Cardiac fibroblast (primary cell): ENCODE data around the gene STK11.
A peak's percentile ranks its signal among the peaks of the same experiment; 100 is the strongest.

Experiments used
- DNase-seq, 2 donors: peaks; one replicate each; pipeline versions ENCODE4 v3.0.0 to v3.0.0-alpha.2; 2010; ENCODE audit warnings: low read depth in 2 of 2
- H3K4me3 ChIP-seq, 2 donors: replicated peaks in 1 of 2; 1 replicate in 1 of 2; 2 replicates in 1 of 2; pipeline ENCODE4 v1.5.1; 2011; ENCODE audit warnings: low read depth in 2 of 2, low read length in 2 of 2, mild to moderate bottlenecking in 2 of 2, moderate library complexity in 1 of 2
- TF ChIP-seq, protein P1 (sequence below): IDR thresholded peaks from one replicate; pipeline ENCODE4 v1.5.1; 2011; ENCODE audit warnings: low read depth, mild to moderate bottlenecking, low read length, inconsistent platforms

Gene STK11

DNA sequence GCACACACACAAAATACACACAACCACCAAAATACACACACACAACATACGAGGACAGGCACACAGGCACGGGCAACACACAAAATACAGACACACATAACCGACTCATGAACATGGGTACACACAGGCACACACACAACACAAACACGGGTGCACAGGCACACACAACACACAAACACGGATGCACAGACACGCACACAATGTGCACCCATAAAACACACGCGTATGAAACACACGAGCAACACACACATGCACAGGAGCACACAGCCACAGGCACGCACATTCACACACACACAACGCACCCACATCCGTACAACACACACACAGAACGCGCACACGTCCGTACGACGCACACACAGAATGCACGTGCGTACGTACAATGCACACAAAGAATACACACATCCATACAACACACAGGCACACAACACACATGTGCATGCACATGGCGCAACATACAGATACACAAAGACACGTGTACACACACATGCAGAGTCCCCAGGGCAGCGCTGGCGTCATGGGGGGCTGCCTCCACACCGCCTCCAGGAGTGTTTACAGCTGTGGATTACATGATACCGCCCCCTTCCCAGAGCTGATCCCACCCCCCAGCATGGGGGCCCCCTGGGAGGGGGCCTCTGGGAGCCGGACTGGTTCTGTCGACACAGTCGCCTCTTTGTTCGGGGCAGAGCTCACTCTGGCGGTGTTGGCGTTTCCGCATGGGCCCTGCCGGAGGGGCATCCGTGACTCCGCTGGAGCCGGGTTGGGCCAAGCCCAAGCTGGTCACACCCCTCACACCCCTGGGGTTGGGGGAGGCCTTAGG, 34.4 kb upstream of the STK11 start:
- peak overlapping the region; percentile 14 to 90 for H3K4me3 ChIP-seq
- DNase-seq: no peak
- TF ChIP-seq, protein P1, sequence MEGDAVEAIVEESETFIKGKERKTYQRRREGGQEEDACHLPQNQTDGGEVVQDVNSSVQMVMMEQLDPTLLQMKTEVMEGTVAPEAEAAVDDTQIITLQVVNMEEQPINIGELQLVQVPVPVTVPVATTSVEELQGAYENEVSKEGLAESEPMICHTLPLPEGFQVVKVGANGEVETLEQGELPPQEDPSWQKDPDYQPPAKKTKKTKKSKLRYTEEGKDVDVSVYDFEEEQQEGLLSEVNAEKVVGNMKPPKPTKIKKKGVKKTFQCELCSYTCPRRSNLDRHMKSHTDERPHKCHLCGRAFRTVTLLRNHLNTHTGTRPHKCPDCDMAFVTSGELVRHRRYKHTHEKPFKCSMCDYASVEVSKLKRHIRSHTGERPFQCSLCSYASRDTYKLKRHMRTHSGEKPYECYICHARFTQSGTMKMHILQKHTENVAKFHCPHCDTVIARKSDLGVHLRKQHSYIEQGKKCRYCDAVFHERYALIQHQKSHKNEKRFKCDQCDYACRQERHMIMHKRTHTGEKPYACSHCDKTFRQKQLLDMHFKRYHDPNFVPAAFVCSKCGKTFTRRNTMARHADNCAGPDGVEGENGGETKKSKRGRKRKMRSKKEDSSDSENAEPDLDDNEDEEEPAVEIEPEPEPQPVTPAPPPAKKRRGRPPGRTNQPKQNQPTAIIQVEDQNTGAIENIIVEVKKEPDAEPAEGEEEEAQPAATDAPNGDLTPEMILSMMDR: no peak

DNA sequence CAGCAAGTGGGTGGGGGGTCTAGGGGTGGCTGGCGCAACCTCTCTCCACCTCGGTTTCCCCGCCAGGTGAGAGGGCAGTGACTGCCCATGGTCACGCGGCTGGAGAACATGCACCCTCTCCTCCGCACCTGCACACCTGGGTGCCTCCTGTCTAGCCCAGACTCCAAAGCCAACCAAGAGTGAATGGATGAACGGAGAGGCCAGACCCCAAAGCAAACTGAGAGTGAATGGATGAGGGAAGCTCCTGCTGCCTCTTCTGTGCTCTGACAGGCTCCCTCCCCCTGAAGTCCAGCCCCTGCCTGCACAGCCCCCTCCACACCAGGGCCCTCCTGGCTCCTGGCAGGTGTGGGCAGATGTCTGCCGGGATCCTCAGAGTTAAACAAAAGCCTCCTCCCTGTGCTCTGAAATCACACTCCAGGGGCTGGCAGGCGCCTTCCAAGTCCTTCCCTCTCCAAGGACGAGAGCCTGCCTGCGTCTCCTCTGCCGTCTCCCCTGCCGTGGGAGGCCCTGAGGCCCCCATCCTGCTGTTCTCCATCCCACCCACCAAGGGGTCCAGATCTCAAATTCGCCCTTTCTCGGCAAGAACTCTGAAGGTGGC, 33.7 kb upstream of the STK11 start:
- DNase-seq: peak in 1 of 2 donors; percentile 37
- peak overlapping the region; percentile 80 to 90 for H3K4me3 ChIP-seq
- TF ChIP-seq, protein P1: no peak

DNA sequence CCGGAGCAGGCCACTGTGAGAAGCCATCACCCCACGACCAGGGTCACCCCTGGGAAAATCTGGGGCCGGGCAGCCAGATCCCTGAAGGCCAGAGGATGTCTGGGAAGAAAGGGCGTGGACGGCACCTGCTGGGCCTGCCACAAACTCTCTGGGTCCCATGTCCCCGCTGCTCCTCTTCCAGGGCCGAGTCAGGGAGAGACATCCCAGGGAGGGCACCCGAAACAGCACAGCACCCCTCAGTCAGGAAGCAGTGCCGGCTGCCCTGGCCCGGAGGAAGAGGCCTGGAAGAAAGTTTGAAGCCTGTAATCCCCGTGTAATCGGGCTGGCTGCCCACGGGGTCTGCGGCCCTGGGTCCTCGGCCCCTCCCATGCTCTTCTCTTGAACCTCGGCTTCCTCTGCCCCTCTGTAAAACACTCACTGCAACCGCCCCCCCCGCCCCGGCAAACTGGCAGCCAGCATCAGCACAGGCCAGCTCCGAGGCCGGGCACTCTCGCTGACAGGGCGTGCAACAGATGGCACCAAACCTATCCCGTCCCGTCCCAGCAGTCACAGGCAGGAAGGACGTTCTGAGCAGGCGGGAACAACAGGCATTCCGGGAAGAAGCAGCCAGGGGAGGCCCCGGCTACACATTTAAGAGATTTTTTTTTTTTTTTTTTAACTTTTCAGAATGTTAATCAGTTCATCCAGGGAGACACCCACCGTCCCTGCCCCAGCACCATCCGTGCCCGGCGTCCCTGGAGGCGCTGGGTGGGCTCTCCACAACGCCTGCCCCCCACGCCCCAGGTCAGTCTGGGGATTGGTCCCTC, 33.0 kb upstream of the STK11 start:
- H3K4me3 ChIP-seq: peak overlapping the region; percentile 80 to 90
- DNase-seq: peak; percentile 64 to 79
- TF ChIP-seq, protein P1: no peak

DNA sequence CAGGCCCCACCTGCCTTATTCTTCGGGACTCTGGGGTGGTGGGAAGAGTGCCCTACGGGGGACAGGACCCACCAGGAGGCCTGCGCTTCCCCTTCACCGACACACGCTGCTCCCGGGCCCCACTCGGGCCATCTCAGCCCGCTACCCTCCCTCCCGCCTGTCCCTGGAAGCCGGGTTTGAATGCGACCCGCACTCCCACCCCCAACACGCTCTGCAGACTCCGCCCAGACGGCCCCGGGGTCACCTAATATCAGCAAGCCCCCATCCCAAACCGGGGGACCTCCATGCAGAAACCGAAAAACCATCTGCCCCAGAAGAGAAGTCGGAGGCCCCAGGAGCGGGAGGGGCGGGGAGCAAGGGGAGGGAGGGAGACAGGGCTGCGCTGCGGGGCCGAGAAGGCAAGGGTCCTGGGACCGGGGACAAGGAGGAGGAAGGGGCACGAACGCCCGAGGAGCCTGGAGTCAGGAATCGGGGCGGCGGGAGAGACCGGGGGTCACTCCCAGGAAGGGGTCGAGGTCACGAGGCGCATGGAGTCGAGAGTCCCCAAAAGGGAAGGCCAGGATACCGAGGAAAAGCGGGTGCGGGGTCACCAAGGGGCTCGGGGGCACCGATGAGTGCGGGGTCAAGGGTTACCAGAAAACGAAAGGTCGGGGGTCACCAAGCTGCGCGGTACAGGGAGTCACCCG, 32.3 kb upstream of the STK11 start:
- peak overlapping the region; percentile 80 to 90 for H3K4me3 ChIP-seq
- TF ChIP-seq, protein P1: no peak
- no peak for DNase-seq

DNA sequence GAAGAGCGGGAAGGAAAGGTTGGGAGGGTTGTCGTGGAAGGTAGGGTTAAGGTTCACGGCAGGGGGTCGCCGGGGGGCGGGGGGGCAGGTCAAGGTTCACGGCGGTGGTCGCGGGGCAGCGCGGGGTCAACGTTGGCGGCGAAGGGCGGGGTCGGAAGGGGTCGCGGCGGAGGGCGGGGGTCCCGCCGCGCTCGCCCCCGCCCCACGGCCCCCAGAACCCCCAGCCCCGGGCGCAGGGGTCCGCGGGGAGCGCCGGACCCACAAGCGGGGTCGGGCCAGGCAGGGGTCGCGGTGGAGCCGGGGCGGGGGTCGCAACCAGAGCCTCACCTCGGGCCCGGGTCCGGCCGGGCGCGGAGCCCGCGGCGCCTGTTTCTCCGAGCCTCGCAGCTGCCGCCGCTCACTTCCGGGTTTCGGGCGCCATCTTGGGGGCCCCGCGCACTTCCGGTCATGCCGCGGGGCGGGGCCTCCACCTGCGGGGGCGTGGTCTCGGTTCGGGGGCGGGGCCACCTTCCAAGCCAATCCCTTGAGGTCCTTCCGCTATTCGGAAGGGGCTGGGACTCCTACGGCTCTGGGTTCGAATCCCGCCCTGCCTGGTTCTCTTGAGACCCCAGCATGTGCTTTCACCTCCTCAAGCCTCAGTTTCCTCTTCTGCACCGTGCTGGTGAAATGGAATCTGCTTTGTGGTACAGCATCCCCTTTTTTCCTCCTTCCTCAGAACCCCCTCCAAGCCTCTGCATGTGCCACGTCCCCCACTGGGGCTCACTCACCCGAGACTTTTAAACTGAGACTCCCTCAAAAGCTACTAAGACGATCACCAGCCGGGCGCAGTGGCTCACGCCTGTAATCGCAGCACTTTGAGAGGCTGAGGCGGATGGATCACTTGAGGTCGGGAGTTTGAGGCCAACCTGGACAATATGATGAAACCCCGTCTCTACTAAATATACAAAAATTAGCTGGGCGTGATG, 31.5 kb upstream of the STK11 start, which contains the start of gene SBNO2:
SBNO2 (minus strand) TSS at position 424 of the 965 bp plus-strand sequence. CDS start 19,992 bp downstream, outside the sequence.
- H3K4me3 ChIP-seq: peak within 1 kb of the TSS; percentile 80 to 90
- peak; percentile 88 to 93 for DNase-seq
- TF ChIP-seq, protein P1: no peak
